GM23338 (cell line): Measurements from ENCODE around the gene TTC27. TPM values are rescaled to one million over a fixed set of nuclear protein-coding genes. Genes with fewer than 3 reads are reported as not detected.

Source experiments
- ATAC-seq: fragments of 200-7000 bp; cut with Tn5 transposase; 3 replicates; pipeline ENCODE4 v1.9.1; 2020
- DNase-seq: peaks from one replicate; pipeline ENCODE4 v3.0.0-alpha.2; 2015; ENCODE audit warnings: low spot score
- H2AFZ ChIP-seq: fragments of 200-600 bp; sonication (generic); 2 replicates; pipeline ENCODE4 v1.8.0; 2016; ENCODE audit warnings: antibody characterized with exemption, mild to moderate bottlenecking, moderate library complexity
- H3F3A ChIP-seq: fragments of 200-600 bp; sonication (generic); replicated peaks from 2 replicates; pipeline ENCODE4 v1.8.0; 2017; ENCODE audit warnings: antibody characterized with exemption, mixed run types, low read depth
- H3K27ac ChIP-seq: fragments of 200-600 bp; sonication (generic); 2 replicates; pipeline ENCODE4 v1.6.1; 2016; ENCODE audit warnings: low read depth
- H3K27me3 ChIP-seq: fragments of 200-600 bp; sonication (generic); 2 replicates; pipeline ENCODE4 v1.8.0; 2016; ENCODE audit warnings: mild to moderate bottlenecking, mixed run types, moderate library complexity; ENCODE audit not compliant: insufficient read depth
- H3K36me3 ChIP-seq: fragments of 200-600 bp; sonication (generic); 2 replicates; pipeline ENCODE4 v1.8.0; 2016; ENCODE audit warnings: mild to moderate bottlenecking; ENCODE audit not compliant: insufficient read depth
- H3K4me1 ChIP-seq: fragments of 200-600 bp; sonication (generic); 2 replicates; pipeline ENCODE4 v1.8.0; 2016; ENCODE audit warnings: mild to moderate bottlenecking, moderate library complexity; ENCODE audit not compliant: insufficient read depth
- H3K4me2 ChIP-seq: fragments of 200-600 bp; sonication (generic); 2 replicates; pipeline ENCODE4 v1.7.1; 2017; ENCODE audit warnings: mixed run types
- H3K4me3 ChIP-seq: fragments of 200-600 bp; sonication (generic); 2 replicates; pipeline ENCODE4 v1.6.1; 2016; ENCODE audit warnings: mixed run types
- H3K79me2 ChIP-seq: fragments of 200-600 bp; sonication (generic); replicated peaks from 2 replicates; pipeline ENCODE4 v1.8.0; 2017; ENCODE audit warnings: mild to moderate bottlenecking; ENCODE audit not compliant: insufficient read depth
- H3K9me2 ChIP-seq: fragments of 200-600 bp; sonication (generic); 2 replicates; pipeline ENCODE4 v1.8.0; 2017; ENCODE audit not compliant: insufficient read depth
- H4K20me1 ChIP-seq: fragments of 200-600 bp; sonication (generic); replicated peaks from 2 replicates; pipeline ENCODE4 v1.8.0; 2017; ENCODE audit warnings: mild to moderate bottlenecking; ENCODE audit not compliant: insufficient read depth
- H3K27ac Mint-ChIP-seq: 2 replicates; pipeline ENCODE4 v1.8.0; 2020; ENCODE audit warnings: inconsistent platforms, mild to moderate bottlenecking, moderate library complexity, mixed read lengths
- H3K27me3 Mint-ChIP-seq: 3 replicates; pipeline ENCODE4 v1.8.0; 2022; ENCODE audit warnings: low read depth, mild to moderate bottlenecking, moderate library complexity, mixed read lengths, inconsistent platforms; ENCODE audit not compliant: insufficient read depth, poor library complexity
- H3K36me3 Mint-ChIP-seq: 3 replicates; pipeline ENCODE4 v1.8.0; 2021; ENCODE audit warnings: low read depth, mild to moderate bottlenecking, inconsistent platforms, moderate library complexity, mixed read lengths
- H3K4me1 Mint-ChIP-seq: 3 replicates; pipeline ENCODE4 v1.8.0; 2020; ENCODE audit warnings: mild to moderate bottlenecking, inconsistent platforms, mixed read lengths
- H3K4me3 Mint-ChIP-seq: 3 replicates; pipeline ENCODE4 v1.8.0; 2021; ENCODE audit warnings: moderate library complexity, mild to moderate bottlenecking, inconsistent platforms, mixed read lengths
- H3K9me3 Mint-ChIP-seq: 3 replicates; pipeline ENCODE4 v1.8.0; 2020; ENCODE audit warnings: moderate library complexity, mild to moderate bottlenecking, inconsistent platforms, mixed read lengths
- CREB1 ChIP-seq: fragments of 250-450 bp; sonication (Bioruptor Pico); IDR thresholded peaks from 2 replicates; pipeline ENCODE4 v1.5.0; 2020; ENCODE audit warnings: low read depth, mild to moderate bottlenecking, moderate library complexity
- CTCF ChIP-seq, 2 experiments: fragments of 200-600 bp in 1 of 2; sonication (generic) in 1 of 2; conservative IDR thresholded peaks; 2 replicates each; pipeline versions ENCODE4 v1.5.1 to v1.6.1; 2016 to 2017; ENCODE audit warnings: antibody characterized with exemption in 2 of 2, low read depth in 2 of 2, mild to moderate bottlenecking in 2 of 2, moderate library complexity in 1 of 2
- ETS1 ChIP-seq: IDR thresholded peaks from 2 replicates; pipeline ENCODE4 v1.6.1; 2016; ENCODE audit warnings: antibody characterized with exemption
- EZH2 ChIP-seq: fragments of 200-600 bp; sonication (generic); IDR thresholded peaks from one replicate; pipeline ENCODE4 v1.8.0; 2017; ENCODE audit warnings: antibody characterized with exemption, mild to moderate bottlenecking, low read depth; ENCODE audit not compliant: unreplicated experiment
- EZH2phosphoT487 ChIP-seq: fragments of 200-600 bp; sonication (generic); IDR thresholded peaks from one replicate; pipeline ENCODE4 v1.8.1; 2018; ENCODE audit warnings: antibody characterized with exemption; ENCODE audit not compliant: unreplicated experiment
- JUNB ChIP-seq: IDR thresholded peaks from one replicate; pipeline ENCODE4 v1.6.1; 2016; ENCODE audit warnings: antibody characterized with exemption; ENCODE audit not compliant: unreplicated experiment
- NANOG ChIP-seq: IDR thresholded peaks from 2 replicates; pipeline ENCODE4 v1.6.1; 2016; ENCODE audit warnings: antibody characterized with exemption, borderline replicate concordance
- POLR2AphosphoS5 ChIP-seq: IDR thresholded peaks from 2 replicates; pipeline ENCODE4 v1.6.1; 2016; ENCODE audit warnings: antibody characterized with exemption, low read depth
- REST ChIP-seq: IDR thresholded peaks from one replicate; pipeline ENCODE4 v1.6.1; 2018; ENCODE audit warnings: antibody characterized with exemption; ENCODE audit not compliant: unreplicated experiment
- STAT1 ChIP-seq: IDR thresholded peaks from one replicate; pipeline ENCODE4 v1.6.1; 2016; ENCODE audit warnings: antibody characterized with exemption; ENCODE audit not compliant: unreplicated experiment
- ZNF331 ChIP-seq: fragments of 250-450 bp; sonication (Bioruptor Pico); IDR thresholded peaks from 2 replicates; pipeline ENCODE4 v1.5.0; 2020; ENCODE audit warnings: low read depth, mild to moderate bottlenecking, moderate library complexity
- polyA plus RNA-seq: library from polyadenylated mRNA; unstranded; fragments of >200 nt; fragmentation: Nextera tagmentation; extraction: Ambion mirVana; gene quantifications from 2 replicates; pipeline ENCODE4 v1.2.1, GENCODE V29; 2016
- total RNA-seq: library from RNA; depleted of rRNA; stranded (reverse); fragments of >200 nt; shearing (Covaris generic); gene quantifications from 2 replicates; pipeline ENCODE4 v1.2.3, GENCODE V29; 2014

TTC27 gene
- total and polyA plus RNA-seq, 2 experiments from 2014 or later: 11.8 to 41.3 TPM

GRCh38 chr2:32836933-32837332 lies 209.1 kb downstream of the TTC27 start:
- H4K20me1 ChIP-seq: no peaks in the 10 kb centered on the region

GRCh38 chr2:32838418-32838817 lies 210.6 kb downstream of the TTC27 start:
- Mint-ChIP-seq H3K4me3 (no peak overlapping the region), H3K27ac (no peak overlapping the region), H3K36me3 (no peaks in the 10 kb centered on the region), H3K27me3 (peaks cover 2% of the 10 kb centered on the region), H3K9me3 (no peaks in the 10 kb centered on the region; the same call in 2 of the 3 replicates), H3K4me1 (no peaks in the 10 kb centered on the region)
- no peaks in the 10 kb centered on the region for H3K27me3 ChIP-seq
- no peak for DNase-seq
- H2AFZ ChIP-seq: no peak overlapping the region
- no peaks in the 10 kb centered on the region for H4K20me1 ChIP-seq
- H3K9me2 ChIP-seq: peaks cover 7% of the 10 kb centered on the region; the same call in 1 of the 2 replicates
- no peak for ATAC-seq
- no peaks in the 10 kb centered on the region for H3K79me2 ChIP-seq
- H3F3A ChIP-seq: no peaks in the 10 kb centered on the region
- H3K36me3 ChIP-seq: no peaks in the 10 kb centered on the region
- H3K4me1 ChIP-seq: no peaks in the 10 kb centered on the region
- no peak overlapping the region for H3K4me2 ChIP-seq
- TF ChIP-seq STAT1 (no peak), CREB1 (CRISPR knock-in tag) (no peak), ETS1 (no peak), JUNB (no peak), EZH2 (no peak), ZNF331 (CRISPR knock-in tag) (no peak), NANOG (no peak), REST (no peak), EZH2phosphoT487 (no peak), POLR2AphosphoS5 (no peak)
- no peak overlapping the region for H3K4me3 ChIP-seq
- H3K27ac ChIP-seq: no peak overlapping the region

More at GRCh38 chr2:32836933-32837332, 209.1 kb downstream of the TTC27 start:
- no peak overlapping the region for H3K4me2 ChIP-seq
- H3K27me3 Mint-ChIP-seq: peaks cover 2% of the 10 kb centered on the region
- no peaks in the 10 kb centered on the region for H3F3A ChIP-seq
- TF ChIP-seq STAT1 (no peak), EZH2phosphoT487 (no peak), JUNB (no peak), CTCF (conservative IDR thresholded peaks at IDR 0.05; ENCODE audit: low read depth in 2 of 2) (no peak), NANOG (no peak)
- DNase-seq (no peak), ATAC-seq (no peak)
- no peaks in the 10 kb centered on the region for H3K27me3 ChIP-seq
- no peak overlapping the region for H3K4me3 ChIP-seq
- H3K36me3 Mint-ChIP-seq: no peaks in the 10 kb centered on the region
- no peaks in the 10 kb centered on the region for H3K36me3 ChIP-seq
- no peak overlapping the region for H3K4me3 Mint-ChIP-seq
- peaks cover 7% of the 10 kb centered on the region; the same call in 1 of the 2 replicates for H3K9me2 ChIP-seq
- no peaks in the 10 kb centered on the region; the same call in 2 of the 3 replicates for H3K9me3 Mint-ChIP-seq
- H3K27ac ChIP-seq: no peak overlapping the region
- no peaks in the 10 kb centered on the region for H3K79me2 ChIP-seq
- H3K4me1 ChIP-seq: no peaks in the 10 kb centered on the region
- H3K27ac Mint-ChIP-seq: no peak overlapping the region
- peaks cover 4% of the 10 kb centered on the region; the same call in 2 of the 3 replicates for H3K4me1 Mint-ChIP-seq
- H2AFZ ChIP-seq: no peak overlapping the region
